ENCODE measurements around the gene PTPRN2. TPM values are rescaled to one million over a fixed set of nuclear protein-coding genes. Genes with fewer than 3 reads are reported as not detected.

PTPRN2 gene
- total and polyA plus RNA-seq, 2 donors (not counting 1 experiment from before 2014, with no cell fraction given) = 0.54 to 1.2 TPM

DNA sequence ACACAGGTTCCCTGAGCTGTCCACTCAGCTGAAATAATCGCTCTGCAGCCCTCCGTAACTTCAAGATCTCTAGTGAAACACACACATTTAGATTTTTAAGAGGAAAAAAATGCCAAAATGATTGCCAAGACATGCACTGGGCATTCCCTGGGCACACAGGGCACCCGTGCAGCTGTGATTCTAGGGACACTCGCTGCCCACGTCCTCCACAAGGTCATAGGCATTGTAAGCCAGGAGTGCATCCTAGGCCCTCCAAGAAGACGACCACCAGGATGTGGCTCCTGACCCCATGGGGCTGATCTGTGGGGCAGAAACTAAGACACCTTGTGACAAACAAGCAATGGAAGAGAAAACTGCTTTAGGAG lies 563.3 kb downstream of the PTPRN2 start:
- H3K9ac ChIP-seq (ENCODE audit: insufficient read depth, low read length) = no peak overlapping the region

DNA sequence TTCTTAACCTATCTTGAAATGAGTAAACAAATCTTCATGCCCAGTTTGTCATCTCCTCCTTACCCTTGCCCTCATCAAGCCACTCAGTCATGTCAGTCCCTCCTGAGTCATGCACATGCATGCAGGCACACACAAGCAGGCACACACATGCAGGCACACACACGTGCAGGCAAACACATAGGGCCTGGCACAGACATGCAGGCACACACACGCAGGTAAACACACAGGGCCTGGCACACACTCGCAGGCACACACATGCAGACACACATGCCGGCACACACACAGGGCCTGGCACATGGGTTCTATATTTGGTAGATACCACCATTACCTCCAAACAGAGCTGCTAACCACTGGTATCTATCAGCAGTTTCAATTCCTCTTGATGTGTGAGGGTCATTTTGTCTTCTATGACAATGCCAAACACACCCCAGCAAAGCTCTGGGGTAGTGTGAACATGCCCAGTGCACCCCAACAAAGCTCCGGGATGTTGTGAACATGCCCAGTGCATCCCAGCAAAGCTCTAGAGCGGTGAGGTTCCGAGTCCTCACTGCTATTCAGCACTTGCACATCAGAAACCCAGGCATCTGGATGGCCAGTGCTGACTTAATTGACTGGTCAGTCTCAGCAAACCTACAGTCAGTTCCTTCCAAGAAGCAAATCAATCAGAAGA lies 563.8 kb downstream of the PTPRN2 start:
- TF ChIP-seq, protein P1, sequence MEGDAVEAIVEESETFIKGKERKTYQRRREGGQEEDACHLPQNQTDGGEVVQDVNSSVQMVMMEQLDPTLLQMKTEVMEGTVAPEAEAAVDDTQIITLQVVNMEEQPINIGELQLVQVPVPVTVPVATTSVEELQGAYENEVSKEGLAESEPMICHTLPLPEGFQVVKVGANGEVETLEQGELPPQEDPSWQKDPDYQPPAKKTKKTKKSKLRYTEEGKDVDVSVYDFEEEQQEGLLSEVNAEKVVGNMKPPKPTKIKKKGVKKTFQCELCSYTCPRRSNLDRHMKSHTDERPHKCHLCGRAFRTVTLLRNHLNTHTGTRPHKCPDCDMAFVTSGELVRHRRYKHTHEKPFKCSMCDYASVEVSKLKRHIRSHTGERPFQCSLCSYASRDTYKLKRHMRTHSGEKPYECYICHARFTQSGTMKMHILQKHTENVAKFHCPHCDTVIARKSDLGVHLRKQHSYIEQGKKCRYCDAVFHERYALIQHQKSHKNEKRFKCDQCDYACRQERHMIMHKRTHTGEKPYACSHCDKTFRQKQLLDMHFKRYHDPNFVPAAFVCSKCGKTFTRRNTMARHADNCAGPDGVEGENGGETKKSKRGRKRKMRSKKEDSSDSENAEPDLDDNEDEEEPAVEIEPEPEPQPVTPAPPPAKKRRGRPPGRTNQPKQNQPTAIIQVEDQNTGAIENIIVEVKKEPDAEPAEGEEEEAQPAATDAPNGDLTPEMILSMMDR (conservative IDR thresholded peaks at IDR 0.05 in 1 of 2, IDR thresholded peaks at IDR 0.05 in 1 of 2; ENCODE audit: low read depth in 1 of 2, low read length in 2 of 2) = no peak
- no peak for TF ChIP-seq EZH2 (IDR thresholded peaks at IDR 0.05; ENCODE audit: low read length, missing control alignments)
- H3K9ac ChIP-seq (ENCODE audit: insufficient read depth, low read length) = no peak overlapping the region
- no peak overlapping the region for H2AFZ ChIP-seq (ENCODE audit: low read length)
- H3K36me3 ChIP-seq (ENCODE audit: control insufficient read depth, insufficient read depth, low read length) = no peaks in the 10 kb centered on the region
- no peaks in the 10 kb centered on the region for H3K27me3 ChIP-seq (ENCODE audit: control insufficient read depth, insufficient read depth, low read length)
- no peak overlapping the region for H3K4me2 ChIP-seq (ENCODE audit: extremely low read depth, insufficient read depth, low read length)
- no peaks in the 10 kb centered on the region for H4K20me1 ChIP-seq (ENCODE audit: control insufficient read depth, extremely low read depth, insufficient read depth, low read length)
- no peaks in the 10 kb centered on the region for H3K79me2 ChIP-seq (ENCODE audit: control insufficient read depth, insufficient read depth, low read length)
- H3K4me3 ChIP-seq (replicated peaks in 1 of 4; ENCODE audit: control extremely low read depth in 1 of 4, insufficient read depth in 1 of 4, low read depth in 3 of 4, low read length in 4 of 4) = no peak overlapping the region
- no peak overlapping the region for H3K27ac ChIP-seq (ENCODE audit: insufficient read depth, low read length)
- no peak for DNase-seq (ENCODE audit: low read depth in 2 of 2)
- no peaks in the 10 kb centered on the region for H3K9me3 ChIP-seq (ENCODE audit: control insufficient read depth, insufficient read depth, low read depth, low read length)
- H3K4me1 ChIP-seq (ENCODE audit: control insufficient read depth, extremely low read depth, insufficient read depth, low read length) = no peaks in the 10 kb centered on the region

More for the DNA sequence above, 563.3 kb downstream of the PTPRN2 start:
- H3K4me3 ChIP-seq (replicated peaks in 1 of 4; ENCODE audit: control extremely low read depth in 1 of 4, insufficient read depth in 1 of 4, low read depth in 3 of 4, low read length in 4 of 4) = no peak overlapping the region
- TF ChIP-seq, protein P1 (conservative IDR thresholded peaks at IDR 0.05 in 1 of 2, IDR thresholded peaks at IDR 0.05 in 1 of 2; ENCODE audit: low read depth in 1 of 2, low read length in 2 of 2) = no peak
- no peak for TF ChIP-seq EZH2 (IDR thresholded peaks at IDR 0.05; ENCODE audit: low read length, missing control alignments)
- no peak overlapping the region for H2AFZ ChIP-seq (ENCODE audit: low read length)
- H3K4me2 ChIP-seq (ENCODE audit: extremely low read depth, insufficient read depth, low read length) = no peak overlapping the region
- H3K4me1 ChIP-seq (ENCODE audit: control insufficient read depth, extremely low read depth, insufficient read depth, low read length) = no peaks in the 10 kb centered on the region
- no peaks in the 10 kb centered on the region for H3K9me3 ChIP-seq (ENCODE audit: control insufficient read depth, insufficient read depth, low read depth, low read length)
- no peak overlapping the region for H3K27ac ChIP-seq (ENCODE audit: insufficient read depth, low read length)
- DNase-seq (ENCODE audit: low read depth in 2 of 2) = no peak
- H3K36me3 ChIP-seq (ENCODE audit: control insufficient read depth, insufficient read depth, low read length) = no peaks in the 10 kb centered on the region
- no peaks in the 10 kb centered on the region for H3K79me2 ChIP-seq (ENCODE audit: control insufficient read depth, insufficient read depth, low read length)
- no peaks in the 10 kb centered on the region for H3K27me3 ChIP-seq (ENCODE audit: control insufficient read depth, insufficient read depth, low read length)
- no peaks in the 10 kb centered on the region for H4K20me1 ChIP-seq (ENCODE audit: control insufficient read depth, extremely low read depth, insufficient read depth, low read length)

DNA sequence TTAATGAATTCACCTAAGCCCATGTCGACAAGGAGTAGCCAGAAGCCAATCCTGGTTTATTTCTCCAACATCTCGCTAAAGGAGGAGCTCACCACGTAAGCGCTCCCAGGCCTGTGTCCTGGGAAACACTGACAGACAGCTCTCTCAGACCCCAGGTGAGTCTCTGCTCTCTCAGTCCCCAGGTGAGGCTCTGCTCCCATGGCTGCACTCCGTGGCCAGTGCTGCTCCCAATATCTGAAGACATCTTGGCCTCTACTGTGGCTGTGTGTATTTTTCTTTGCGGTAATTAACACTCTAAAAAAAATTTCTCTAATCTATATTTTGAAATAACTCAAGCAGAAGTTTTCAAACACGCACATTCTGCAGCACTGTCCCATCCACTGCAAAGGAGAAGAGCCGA lies 564.5 kb downstream of the PTPRN2 start:
- H3K27me3 ChIP-seq (ENCODE audit: control insufficient read depth, insufficient read depth, low read length) = no peaks in the 10 kb centered on the region
- H3K4me1 ChIP-seq (ENCODE audit: control insufficient read depth, extremely low read depth, insufficient read depth, low read length) = no peaks in the 10 kb centered on the region
- H3K9ac ChIP-seq (ENCODE audit: insufficient read depth, low read length) = no peak overlapping the region
- H3K4me3 ChIP-seq (replicated peaks in 1 of 4; ENCODE audit: control extremely low read depth in 1 of 4, insufficient read depth in 1 of 4, low read depth in 3 of 4, low read length in 4 of 4) = no peak overlapping the region
- H2AFZ ChIP-seq (ENCODE audit: low read length) = no peak overlapping the region
- no peak for DNase-seq (ENCODE audit: low read depth in 2 of 2)
- no peak overlapping the region for H3K4me2 ChIP-seq (ENCODE audit: extremely low read depth, insufficient read depth, low read length)
- TF ChIP-seq, protein P1 (conservative IDR thresholded peaks at IDR 0.05 in 1 of 2, IDR thresholded peaks at IDR 0.05 in 1 of 2; ENCODE audit: low read depth in 1 of 2, low read length in 2 of 2) = no peak
- no peak for TF ChIP-seq EZH2 (IDR thresholded peaks at IDR 0.05; ENCODE audit: low read length, missing control alignments)
- no peaks in the 10 kb centered on the region for H3K9me3 ChIP-seq (ENCODE audit: control insufficient read depth, insufficient read depth, low read depth, low read length)
- no peak overlapping the region for H3K27ac ChIP-seq (ENCODE audit: insufficient read depth, low read length)
- no peaks in the 10 kb centered on the region for H3K79me2 ChIP-seq (ENCODE audit: control insufficient read depth, insufficient read depth, low read length)
- H4K20me1 ChIP-seq (ENCODE audit: control insufficient read depth, extremely low read depth, insufficient read depth, low read length) = no peaks in the 10 kb centered on the region
- no peaks in the 10 kb centered on the region for H3K36me3 ChIP-seq (ENCODE audit: control insufficient read depth, insufficient read depth, low read length)

All from fibroblast of lung (primary cell).